GM23248 (cell line): ENCODE results near the gene MBD2. TPM values are rescaled to one million over a fixed set of nuclear protein-coding genes. Genes with fewer than 3 reads are reported as not detected.

Experiments used
- DNase-seq: peaks from one replicate; pipeline ENCODE4 v3.0.0-alpha.2; 2015
- H2AFZ ChIP-seq: fragments of 200-600 bp; sonication (generic); 2 replicates; pipeline ENCODE4 v1.6.1; 2016; ENCODE audit warnings: antibody characterized with exemption
- H3F3A ChIP-seq: fragments of 200-600 bp; sonication (generic); 2 replicates; pipeline ENCODE4 v1.6.1; 2016; ENCODE audit warnings: mild to moderate bottlenecking, antibody characterized with exemption, mixed run types; ENCODE audit not compliant: insufficient read depth
- H3K27ac ChIP-seq: fragments of 200-600 bp; sonication (generic); 2 replicates; pipeline ENCODE4 v1.5.1; 2016; ENCODE audit warnings: mild to moderate bottlenecking
- H3K27me3 ChIP-seq: fragments of 200-600 bp; sonication (generic); replicated peaks from 2 replicates; pipeline ENCODE4 v1.6.1; 2016; ENCODE audit warnings: mild to moderate bottlenecking; ENCODE audit not compliant: insufficient read depth
- H3K36me3 ChIP-seq: fragments of 200-600 bp; sonication (generic); 2 replicates; pipeline ENCODE4 v1.6.1; 2016; ENCODE audit warnings: low read depth, mild to moderate bottlenecking
- H3K4me1 ChIP-seq: fragments of 200-600 bp; sonication (generic); 2 replicates; pipeline ENCODE4 v1.6.1; 2016; ENCODE audit warnings: mild to moderate bottlenecking; ENCODE audit not compliant: insufficient read depth
- H3K4me2 ChIP-seq: fragments of 200-600 bp; sonication (generic); one replicate; pipeline ENCODE4 v1.6.1; 2016; ENCODE audit warnings: mild to moderate bottlenecking; ENCODE audit not compliant: unreplicated experiment
- H3K4me3 ChIP-seq: fragments of 200-600 bp; sonication (generic); 2 replicates; pipeline ENCODE4 v1.5.1; 2016; ENCODE audit warnings: mild to moderate bottlenecking
- H3K79me2 ChIP-seq: fragments of 200-600 bp; sonication (generic); 2 replicates; pipeline ENCODE4 v1.6.1; 2016; ENCODE audit warnings: mild to moderate bottlenecking; ENCODE audit not compliant: insufficient read depth
- H3K9ac ChIP-seq: fragments of 200-600 bp; sonication (generic); 2 replicates; pipeline ENCODE4 v1.6.1; 2016; ENCODE audit warnings: mild to moderate bottlenecking
- H3K9me2 ChIP-seq: fragments of 200-600 bp; sonication (generic); 2 replicates; pipeline ENCODE4 v1.6.1; 2016; ENCODE audit warnings: mixed run types, mild to moderate bottlenecking, moderate library complexity; ENCODE audit not compliant: insufficient read depth
- H3K9me3 ChIP-seq: fragments of 200-600 bp; sonication (generic); one replicate; pipeline ENCODE4 v1.6.1; 2017; ENCODE audit warnings: low read depth
- H4K20me1 ChIP-seq: fragments of 200-600 bp; sonication (generic); 2 replicates; pipeline ENCODE4 v1.6.0; 2016; ENCODE audit not compliant: insufficient read depth
- EZH2 ChIP-seq: fragments of 200-600 bp; sonication (generic); IDR thresholded peaks from 2 replicates; pipeline ENCODE4 v1.6.1; 2018; ENCODE audit warnings: antibody characterized with exemption, mild to moderate bottlenecking; ENCODE audit not compliant: insufficient read depth, poor library complexity, severe bottlenecking
- EZH2phosphoT487 ChIP-seq: fragments of 200-600 bp; sonication (generic); IDR thresholded peaks from 2 replicates; pipeline ENCODE4 v1.6.1; 2018; ENCODE audit warnings: antibody characterized with exemption, moderate library complexity, mild to moderate bottlenecking, low read depth; ENCODE audit not compliant: insufficient read depth
- WGBS, 2 experiments: methylation state at CpG; one replicate each; pipeline ENCODE4 v1.1.6; 2015 to 2017; ENCODE audit warnings: low lambda C conversion rate in 2 of 2, low coverage in 1 of 2; ENCODE audit errors: missing lambda C conversion rate in 2 of 2; 5-methylcytosine and 5-hydroxymethylcytosine counted together
- in situ Hi-C: fragments of 300-500 bp; cut with MboI; formaldehyde crosslinking; loops from 2 replicates; pipeline ENCODE4 v1.15.0; 2020
- polyA plus RNA-seq: library from polyadenylated mRNA; unstranded; fragments of >200 nt; fragmentation: Nextera tagmentation; extraction: Ambion mirVana; gene quantifications from 2 replicates; pipeline ENCODE4 v1.2.1, GENCODE V29; 2016
- total RNA-seq: library from RNA; depleted of rRNA; stranded (reverse); fragments of >200 nt; shearing (Covaris generic); gene quantifications from 2 replicates; pipeline ENCODE4 v1.2.3, GENCODE V29; 2014

The MBD2 gene
- total and polyA plus RNA-seq, 2 experiments from 2014 or later: 9.5 to 27.2 TPM

GRCh38 chr18:54148678-54149077 lies 75.8 kb downstream of the MBD2 start:
- Histone ChIP-seq H3F3A (peaks cover 47% of the 10 kb centered on the region), H3K27ac (peak overlapping the region; percentile 94), H3K9me2 (no peaks in the 10 kb centered on the region), H3K27me3 (no peaks in the 10 kb centered on the region), H3K4me1 (peaks cover 38% of the 10 kb centered on the region), H3K4me3 (no peak overlapping the region), H2AFZ (no peak overlapping the region), H3K9ac (peak overlapping the region; percentile 71), H3K9me3 (no peaks in the 10 kb centered on the region), H3K36me3 (peaks cover 10% of the 10 kb centered on the region; the same call in 1 of the 2 replicates), H3K4me2 (peak overlapping the region; percentile 79), H3K79me2 (0 out of 2 replicates have a peak, but pooled peaks cover 12% of the 10 kb centered on the region), H4K20me1 (no peaks in the 10 kb centered on the region)
- 71 to 73% methylated on average over 4 of the region's 4 CpGs for WGBS, 2 experiments
- no peak for TF ChIP-seq EZH2phosphoT487
- TF ChIP-seq EZH2: no peak
- in situ Hi-C loops: no loop called here
- DNase-seq: no peak

GRCh38 chr18:54148151-54148550 lies 76.3 kb downstream of the MBD2 start:
- no peaks in the 10 kb centered on the region for H3K9me2 ChIP-seq
- no peak overlapping the region for H3K4me2 ChIP-seq
- peaks cover 47% of the 10 kb centered on the region for H3F3A ChIP-seq
- H3K4me1 ChIP-seq: peaks cover 38% of the 10 kb centered on the region
- no peak overlapping the region for H3K4me3 ChIP-seq
- H4K20me1 ChIP-seq: no peaks in the 10 kb centered on the region
- no peak for DNase-seq
- in situ Hi-C loops: no loop called here
- no peak overlapping the region for H2AFZ ChIP-seq
- H3K79me2 ChIP-seq: 0 out of 2 replicates have a peak, but pooled peaks cover 6% of the 10 kb centered on the region
- peak overlapping the region; percentile 94 for H3K27ac ChIP-seq
- no peaks in the 10 kb centered on the region for H3K27me3 ChIP-seq
- no peak overlapping the region for H3K9ac ChIP-seq
- H3K9me3 ChIP-seq: no peaks in the 10 kb centered on the region
- TF ChIP-seq EZH2: no peak
- H3K36me3 ChIP-seq: peaks cover 15% of the 10 kb centered on the region; the same call in 1 of the 2 replicates

GRCh38 chr18:54147439-54147838 lies 77.0 kb downstream of the MBD2 start:
- H2AFZ ChIP-seq: no peak overlapping the region
- TF ChIP-seq EZH2phosphoT487 (no peak), EZH2 (no peak)
- H3K4me3 ChIP-seq: no peak overlapping the region
- H3K9me2 ChIP-seq: no peaks in the 10 kb centered on the region
- 98 to 100% methylated on average over 2 of the region's 2 CpGs for WGBS, 2 experiments
- peaks cover 38% of the 10 kb centered on the region for H3K4me1 ChIP-seq
- DNase-seq: no peak
- H3F3A ChIP-seq: peaks cover 43% of the 10 kb centered on the region
- no peaks in the 10 kb centered on the region for H3K79me2 ChIP-seq
- no peak overlapping the region for H3K27ac ChIP-seq
- peaks cover 11% of the 10 kb centered on the region; the same call in 1 of the 2 replicates for H3K36me3 ChIP-seq
- H3K4me2 ChIP-seq: no peak overlapping the region
- H4K20me1 ChIP-seq: no peaks in the 10 kb centered on the region
- in situ Hi-C loops: no loop called here
- H3K27me3 ChIP-seq: no peaks in the 10 kb centered on the region
- H3K9me3 ChIP-seq: no peaks in the 10 kb centered on the region
- no peak overlapping the region for H3K9ac ChIP-seq

GRCh38 chr18:54141041-54141608 lies 83.3 kb downstream of the MBD2 start:
- Histone ChIP-seq H3K4me2 (peak overlapping the region; percentile 26), H2AFZ (no peak overlapping the region), H3K9me2 (no peaks in the 10 kb centered on the region), H3K4me1 (peaks cover 24% of the 10 kb centered on the region), H3K27ac (peak overlapping the region; percentile 54), H4K20me1 (no peaks in the 10 kb centered on the region), H3K4me3 (no peak overlapping the region), H3F3A (peaks cover 22% of the 10 kb centered on the region), H3K36me3 (peaks cover 6% of the 10 kb centered on the region; the same call in 1 of the 2 replicates), H3K9me3 (no peaks in the 10 kb centered on the region), H3K79me2 (no peaks in the 10 kb centered on the region), H3K27me3 (no peaks in the 10 kb centered on the region), H3K9ac (no peak overlapping the region)
- in situ Hi-C loops: no loop called here
- no peak for TF ChIP-seq EZH2phosphoT487
- no peak for TF ChIP-seq EZH2
- no peak for DNase-seq
- WGBS, 2 experiments: 92 to 94% methylated on average over 3 of the region's 3 CpGs

- in situ Hi-C loops: no loop called here
- peak; percentile 78 for DNase-seq
- Histone ChIP-seq H2AFZ (no peak overlapping the region), H3K36me3 (peaks cover 6% of the 10 kb centered on the region; the same call in 1 of the 2 replicates), H3K4me2 (peak overlapping the region; percentile 26), H4K20me1 (no peaks in the 10 kb centered on the region), H3K9ac (no peak overlapping the region), H3K27me3 (no peaks in the 10 kb centered on the region), H3K27ac (peak overlapping the region; percentile 54), H3K4me1 (peaks cover 24% of the 10 kb centered on the region), H3K4me3 (no peak overlapping the region), H3K9me3 (no peaks in the 10 kb centered on the region), H3K79me2 (no peaks in the 10 kb centered on the region), H3F3A (peaks cover 22% of the 10 kb centered on the region), H3K9me2 (no peaks in the 10 kb centered on the region)
- 25 to 31% methylated on average over 1 of the region's 1 CpG for WGBS, 2 experiments
- no peak for TF ChIP-seq EZH2phosphoT487
- TF ChIP-seq EZH2: no peak
Observed at GRCh38 chr18:54140641-54141040, 83.8 kb downstream of the MBD2 start.
